Germinal center (tissue), 1 donor: Measurements from ENCODE around the gene CPSF7.
"Not testable (repeated sequence)": the region's sequence is repeated elsewhere in the genome, so short reads cannot be mapped to it uniquely, and the experiment has no call there.

Source experiments
- DNase-seq: peaks from one replicate; pipeline ENCODE4 v3.0.0; 2012; ENCODE audit warnings: mixed read lengths, low spot score

CPSF7 gene

DNA sequence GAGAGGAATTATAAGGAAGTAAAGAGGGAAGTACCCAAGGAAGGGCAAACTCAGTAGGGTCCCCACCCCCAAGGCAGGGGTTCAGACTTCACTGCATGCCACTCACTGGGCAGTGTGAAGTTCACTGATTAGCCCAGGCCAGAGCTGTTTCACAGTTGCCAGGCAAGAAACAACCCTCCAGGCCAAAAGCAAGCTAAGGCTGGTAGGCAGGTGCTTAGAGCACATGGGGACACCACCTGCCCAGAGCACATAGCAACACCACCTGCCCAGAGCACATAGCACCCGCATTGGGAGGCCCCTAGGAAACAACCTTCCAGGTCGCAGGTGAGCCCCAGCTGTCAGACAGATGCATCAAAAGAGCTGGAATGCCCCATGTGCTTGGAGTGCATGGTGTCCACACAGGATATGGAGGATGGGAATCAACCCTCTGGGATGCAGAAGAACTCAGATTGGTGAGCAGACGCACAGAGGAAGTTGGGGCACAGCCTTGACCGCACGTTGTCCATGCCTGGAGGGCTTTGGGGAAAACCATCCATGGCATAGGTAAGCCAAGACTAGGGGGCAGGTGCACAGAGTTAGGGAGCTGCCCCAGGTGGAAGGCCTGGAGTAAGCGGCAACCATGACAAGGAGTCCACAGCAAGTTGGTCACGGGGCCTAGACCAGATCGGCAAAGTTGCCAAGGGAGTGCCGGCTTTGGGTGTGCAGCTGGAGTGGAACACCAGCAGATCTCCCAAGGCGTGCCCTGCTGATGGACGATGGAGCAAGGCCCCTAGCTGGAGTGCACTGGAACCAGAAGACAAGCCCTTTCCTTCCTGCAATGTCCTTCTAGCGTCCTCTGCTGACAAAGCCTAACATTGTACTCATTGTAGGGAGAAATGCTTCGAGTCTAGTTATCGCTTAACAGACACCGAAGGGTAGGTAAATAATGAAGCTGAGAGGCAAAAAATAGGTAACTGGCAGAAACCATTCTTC lies 45.2 kb downstream of the CPSF7 start:
- no peak for DNase-seq

DNA sequence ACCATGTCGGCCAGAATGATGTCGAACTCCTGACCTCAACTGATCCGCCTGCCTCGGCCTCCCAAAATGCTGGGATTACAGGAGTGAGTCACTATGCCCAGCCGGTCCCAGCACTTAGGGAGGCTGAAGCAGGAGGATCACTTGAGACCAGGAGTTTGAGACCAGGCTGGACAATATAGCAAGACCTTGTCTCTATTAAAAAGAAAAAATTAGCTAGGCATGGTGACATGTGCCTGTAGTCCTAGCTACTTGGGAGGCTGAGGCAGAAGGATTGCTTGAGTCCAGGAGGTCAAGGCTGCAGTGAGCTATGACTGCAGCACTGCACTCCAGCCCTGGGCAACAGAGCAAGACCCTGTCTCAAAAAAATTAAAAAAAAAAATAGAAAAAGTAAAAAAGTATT lies 45.9 kb downstream of the CPSF7 start:
- DNase-seq, result not testable (repeated sequence)

DNA sequence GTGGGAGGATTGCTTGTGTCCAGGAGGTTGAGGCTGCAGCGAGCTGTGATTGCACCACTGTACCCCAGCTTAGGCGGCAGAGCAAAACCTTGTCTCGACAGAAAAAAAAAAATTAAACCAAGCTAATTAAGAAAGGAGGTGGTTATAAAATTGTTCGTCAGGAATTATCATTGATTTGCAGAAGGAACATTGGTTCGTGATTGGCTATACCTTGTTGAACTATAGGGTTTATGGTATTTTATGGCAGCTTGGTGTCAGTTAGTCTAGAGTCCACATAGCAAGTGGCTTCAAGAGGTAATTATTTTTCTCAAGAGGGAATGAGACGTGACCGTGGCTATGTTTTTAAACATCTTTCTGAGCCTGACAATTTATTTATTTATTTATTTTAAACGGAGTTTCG lies 48.9 kb downstream of the CPSF7 start:
- no peak for DNase-seq

DNA sequence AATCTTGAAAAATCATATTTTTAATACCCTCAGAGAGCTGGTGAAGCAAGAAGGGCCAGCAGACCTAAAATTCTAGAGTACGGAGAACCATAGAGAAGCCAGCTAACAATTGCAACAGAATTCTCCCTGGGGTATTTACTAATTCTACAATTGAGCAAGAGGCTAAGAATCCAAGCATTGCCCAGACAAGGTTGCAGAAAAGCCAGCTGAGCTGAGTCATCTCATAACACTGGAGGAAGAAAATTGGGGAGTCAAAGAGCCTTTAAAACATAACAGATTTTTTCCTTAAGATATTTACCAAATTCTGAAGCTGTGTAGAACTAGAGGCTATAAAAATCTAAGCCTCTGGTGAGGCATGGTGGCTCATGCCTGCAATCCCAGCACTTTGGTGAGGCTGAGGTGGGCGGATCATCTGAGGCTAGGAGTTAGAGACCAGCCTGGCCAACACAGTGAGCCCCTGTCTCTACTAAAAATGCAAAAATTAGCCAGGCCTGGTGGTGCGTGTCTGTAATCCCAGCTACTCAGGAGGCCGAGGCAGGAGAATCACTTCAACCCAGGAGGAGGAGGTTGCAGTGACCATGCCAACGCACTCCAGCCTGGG lies 51.0 kb downstream of the CPSF7 start:
- no peak for DNase-seq

DNA sequence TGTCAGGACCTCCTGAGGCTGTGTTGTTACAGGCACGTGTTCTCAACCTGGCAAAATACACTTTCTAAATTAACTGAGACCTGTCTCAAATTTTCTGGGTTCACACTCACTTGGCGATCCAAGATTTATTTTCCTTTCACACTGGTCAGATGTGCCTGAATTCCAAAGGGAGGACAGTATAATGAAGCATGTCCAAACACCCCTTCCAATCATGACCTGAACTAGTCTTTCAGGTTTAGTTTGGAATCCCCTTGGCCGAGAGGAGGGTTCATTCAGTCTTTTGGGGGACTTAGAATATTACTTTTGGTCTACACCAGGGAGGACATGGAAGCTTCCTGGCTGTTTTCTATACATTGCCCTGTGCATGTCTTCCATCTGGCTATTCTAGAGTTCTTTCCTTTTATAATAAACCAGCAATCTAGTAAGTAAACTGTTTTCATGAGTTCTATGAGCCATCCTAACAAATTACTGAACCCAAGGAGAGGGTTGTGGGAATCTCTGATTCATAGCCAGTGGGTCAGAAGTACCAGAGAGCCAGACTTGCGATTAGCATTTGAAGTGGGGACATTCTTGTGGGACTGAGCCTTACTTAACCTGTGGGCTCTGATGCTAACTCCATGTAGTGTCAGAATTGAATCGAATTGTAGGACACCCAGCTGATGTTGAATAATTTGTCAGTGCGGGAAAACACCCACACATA lies 52.2 kb downstream of the CPSF7 start:
- DNase-seq, result no peak

DNA sequence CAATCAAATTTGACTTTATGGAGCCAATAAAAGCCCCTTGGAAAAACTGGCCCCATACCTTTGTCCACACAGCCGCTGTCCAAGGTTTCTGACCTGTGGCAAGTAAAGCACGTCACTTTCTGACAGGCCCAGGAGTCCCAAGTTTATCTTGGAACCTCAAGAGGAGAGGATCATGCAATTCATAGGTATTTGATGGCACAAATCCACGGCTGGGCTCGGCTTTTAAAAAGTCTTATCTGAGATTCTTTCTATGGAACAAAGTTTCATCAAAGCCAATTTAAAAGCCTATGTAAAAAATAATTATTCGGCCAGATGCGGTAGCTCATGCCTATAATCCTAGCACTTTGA lies 54.0 kb downstream of the CPSF7 start:
- no peak for DNase-seq

DNA sequence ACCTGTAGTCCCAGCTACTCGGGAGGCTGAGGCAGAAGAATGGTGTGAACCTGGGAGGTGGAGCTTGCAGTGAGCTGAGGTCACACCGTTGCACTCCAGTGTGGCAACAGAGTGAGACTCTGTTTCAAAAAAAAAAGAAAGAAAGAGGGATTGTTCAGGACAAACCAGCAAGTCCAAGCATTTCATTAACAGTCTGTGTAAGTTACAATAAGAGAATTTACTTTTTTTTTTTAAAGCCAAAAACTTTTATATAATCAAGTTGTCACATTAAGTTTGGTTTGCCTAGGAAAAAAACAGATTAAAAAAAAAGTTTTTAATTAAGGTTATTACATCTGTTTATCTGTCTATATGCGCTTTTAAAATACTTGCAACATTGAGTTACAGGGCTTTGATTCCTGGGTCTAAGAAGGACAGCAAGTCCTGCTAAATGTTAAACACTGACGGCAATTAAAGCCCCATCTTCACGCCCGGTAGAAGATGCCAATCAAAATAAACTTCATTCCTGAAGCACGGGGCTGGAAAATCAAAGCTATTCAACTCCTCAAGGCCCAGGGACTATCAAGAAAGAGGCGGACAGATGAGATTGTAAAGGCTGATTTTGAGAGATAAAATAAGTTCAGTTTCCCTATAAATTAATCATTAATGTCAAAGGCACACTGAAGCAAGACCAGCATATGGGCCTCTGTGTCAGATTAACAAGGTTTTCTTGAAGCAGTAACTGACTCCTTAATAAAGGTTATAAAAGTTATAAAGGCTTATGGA lies 56.9 kb downstream of the CPSF7 start:
- no peak for DNase-seq

DNA sequence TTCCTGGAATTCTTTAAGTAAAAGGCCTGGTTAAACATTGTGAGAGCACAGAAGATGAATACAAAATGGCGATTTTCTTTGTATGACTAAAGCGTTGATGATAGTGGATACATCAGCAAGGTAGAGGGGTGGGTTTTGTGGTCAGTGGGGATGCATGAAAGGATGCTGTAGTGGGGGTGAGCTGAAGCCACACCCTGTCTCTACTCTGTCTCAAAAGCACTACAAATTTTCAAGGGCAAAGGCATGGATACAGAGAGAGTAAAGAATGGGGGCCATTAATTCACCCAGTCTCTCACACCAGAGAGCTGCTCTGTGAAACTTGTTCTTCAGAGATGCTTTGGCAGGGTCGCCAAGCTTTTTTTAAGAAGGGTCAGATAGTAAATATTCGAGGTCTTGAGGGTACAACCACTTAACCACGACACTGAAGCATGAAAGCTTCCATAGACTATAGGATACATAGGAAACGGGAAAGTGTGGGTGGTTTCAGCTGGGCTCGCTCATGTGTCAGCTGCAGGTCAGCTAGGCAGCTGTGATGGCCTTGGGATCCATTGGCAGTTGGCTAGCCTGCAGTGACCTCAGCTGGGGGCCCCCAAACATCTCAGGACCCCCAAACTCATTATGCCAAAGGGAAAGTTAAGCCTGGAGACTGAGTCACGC lies 59.3 kb downstream of the CPSF7 start:
- no peak for DNase-seq

DNA sequence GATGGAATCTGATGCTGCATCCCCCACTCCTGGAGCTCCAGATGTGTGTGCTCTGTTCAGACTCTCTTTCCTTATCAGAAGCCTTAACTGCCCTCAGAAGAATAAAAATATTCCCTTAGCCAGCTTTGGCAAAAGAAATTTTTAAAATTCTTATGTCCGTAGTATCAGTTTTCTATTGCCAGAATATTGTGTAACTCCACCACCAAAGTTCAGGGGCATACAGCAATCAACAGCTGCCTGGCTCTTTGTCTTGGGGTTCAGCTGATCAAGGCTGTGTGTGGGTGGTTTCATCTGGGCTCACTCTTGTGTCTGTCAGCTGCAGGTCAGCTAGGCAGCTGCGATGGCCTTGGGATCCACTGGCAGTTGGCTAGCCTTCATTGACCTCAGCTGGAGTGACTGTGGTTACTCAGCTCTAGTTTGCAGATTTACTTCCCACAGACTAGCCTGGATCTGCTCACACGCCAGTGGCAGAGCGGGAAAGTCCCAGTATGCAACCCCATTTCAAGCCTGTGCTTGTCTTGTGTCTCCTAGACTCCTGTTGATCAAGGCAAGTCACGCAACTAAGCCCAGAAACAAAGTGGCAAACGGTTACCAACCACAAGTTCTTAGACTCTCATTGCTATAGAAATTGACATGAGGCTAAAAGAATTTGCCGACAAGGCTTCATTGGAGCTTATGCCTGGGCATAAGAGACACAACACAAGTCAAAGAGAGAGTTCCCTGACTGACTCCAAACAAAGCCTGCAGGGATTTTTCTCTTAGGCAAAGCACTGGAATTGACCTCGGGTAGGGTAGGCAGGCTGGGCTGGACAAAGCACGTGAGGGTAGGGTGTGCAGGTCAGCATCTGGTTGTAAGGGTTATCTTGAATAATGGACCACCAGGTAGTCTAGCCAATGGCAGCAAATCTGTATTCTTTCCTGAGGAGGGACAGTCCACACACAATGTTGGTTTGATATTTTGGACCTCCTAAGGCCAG lies 60.1 kb downstream of the CPSF7 start:
- no peak for DNase-seq

DNA sequence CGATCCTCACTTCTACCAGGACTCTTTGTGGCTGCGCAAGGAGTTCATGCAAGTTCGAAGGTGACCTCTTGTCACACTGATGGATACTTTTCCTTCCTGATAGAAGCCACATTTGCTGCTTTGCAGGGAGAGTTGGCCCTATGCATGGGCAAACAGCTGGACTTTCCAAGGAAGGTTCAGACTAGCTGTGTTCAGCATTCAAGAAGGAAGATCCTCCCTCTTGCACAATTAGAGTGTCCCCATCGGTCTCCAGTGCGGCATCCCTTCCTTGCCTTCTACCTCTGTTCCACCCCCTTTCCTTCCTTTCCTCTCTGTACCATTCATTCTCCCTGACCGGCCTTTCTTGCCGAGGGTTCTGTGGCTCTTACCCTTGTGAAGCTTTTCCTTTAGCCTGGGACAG lies 61.1 kb downstream of the CPSF7 start:
- no peak for DNase-seq

DNA sequence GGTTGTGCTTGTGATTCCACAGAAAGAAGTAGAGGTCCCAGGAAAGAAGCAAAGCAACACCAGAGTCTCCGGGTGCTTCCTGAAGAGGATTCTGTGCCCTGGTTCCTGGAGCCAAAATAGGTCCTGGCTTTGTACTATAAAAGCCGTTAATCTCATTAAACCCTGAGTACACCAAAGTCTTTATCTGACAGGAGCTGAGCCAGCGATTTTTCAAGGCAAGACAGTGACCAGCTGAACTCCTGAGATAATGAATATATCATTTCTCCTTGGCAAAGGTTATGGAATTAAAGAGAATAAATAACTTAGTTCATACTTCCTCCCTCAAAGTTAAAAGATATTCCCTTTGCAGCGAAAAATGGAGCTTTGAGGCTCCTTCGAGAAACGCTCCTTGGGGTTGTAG lies 62.4 kb downstream of the CPSF7 start:
- no peak for DNase-seq

DNA sequence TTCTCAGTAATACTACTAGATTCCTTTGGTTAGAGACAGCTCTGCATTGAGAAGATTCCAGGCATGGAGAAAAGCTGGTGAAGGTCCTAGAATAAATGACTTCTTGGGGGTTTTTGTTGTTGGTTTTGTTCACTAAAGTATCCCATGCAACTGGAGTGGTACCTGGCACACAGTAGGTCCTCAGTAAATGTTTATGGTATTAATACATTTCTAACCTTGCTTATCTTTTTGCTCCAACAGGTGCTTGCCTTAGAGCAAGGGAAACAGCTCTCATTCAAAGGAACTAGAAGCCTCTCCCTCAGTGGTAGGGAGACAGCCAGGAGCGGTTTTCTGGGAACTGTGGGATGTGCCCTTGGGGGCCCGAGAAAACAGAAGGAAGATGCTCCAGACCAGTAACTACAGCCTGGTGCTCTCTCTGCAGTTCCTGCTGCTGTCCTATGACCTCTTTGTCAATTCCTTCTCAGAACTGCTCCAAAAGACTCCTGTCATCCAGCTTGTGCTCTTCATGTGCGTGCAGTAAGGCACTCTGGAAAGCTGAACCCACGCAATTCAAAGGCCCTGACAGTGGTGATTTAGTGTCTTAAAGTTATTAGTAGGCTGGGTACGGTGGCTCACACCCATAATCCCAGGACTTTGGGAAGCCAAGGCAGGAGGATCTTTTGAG lies 65.6 kb downstream of the CPSF7 start:
- no peak for DNase-seq

DNA sequence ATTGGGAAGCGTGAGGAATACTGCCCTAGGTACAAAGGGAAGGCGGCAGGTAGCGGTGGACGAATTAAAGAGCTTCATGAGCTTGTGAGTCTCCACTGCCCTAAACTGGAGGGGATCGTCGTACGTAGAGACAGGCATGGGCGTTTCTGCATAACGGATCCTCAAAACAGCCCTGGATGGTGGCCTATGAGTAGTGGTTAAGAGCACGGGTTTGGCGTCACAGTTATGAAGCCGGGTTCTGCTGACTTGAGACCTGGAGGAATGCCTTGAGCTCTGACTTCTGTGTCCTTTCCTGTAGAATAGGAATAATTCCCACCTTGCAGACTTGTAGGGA lies 67.3 kb downstream of the CPSF7 start:
- peak; percentile 46 for DNase-seq

DNA sequence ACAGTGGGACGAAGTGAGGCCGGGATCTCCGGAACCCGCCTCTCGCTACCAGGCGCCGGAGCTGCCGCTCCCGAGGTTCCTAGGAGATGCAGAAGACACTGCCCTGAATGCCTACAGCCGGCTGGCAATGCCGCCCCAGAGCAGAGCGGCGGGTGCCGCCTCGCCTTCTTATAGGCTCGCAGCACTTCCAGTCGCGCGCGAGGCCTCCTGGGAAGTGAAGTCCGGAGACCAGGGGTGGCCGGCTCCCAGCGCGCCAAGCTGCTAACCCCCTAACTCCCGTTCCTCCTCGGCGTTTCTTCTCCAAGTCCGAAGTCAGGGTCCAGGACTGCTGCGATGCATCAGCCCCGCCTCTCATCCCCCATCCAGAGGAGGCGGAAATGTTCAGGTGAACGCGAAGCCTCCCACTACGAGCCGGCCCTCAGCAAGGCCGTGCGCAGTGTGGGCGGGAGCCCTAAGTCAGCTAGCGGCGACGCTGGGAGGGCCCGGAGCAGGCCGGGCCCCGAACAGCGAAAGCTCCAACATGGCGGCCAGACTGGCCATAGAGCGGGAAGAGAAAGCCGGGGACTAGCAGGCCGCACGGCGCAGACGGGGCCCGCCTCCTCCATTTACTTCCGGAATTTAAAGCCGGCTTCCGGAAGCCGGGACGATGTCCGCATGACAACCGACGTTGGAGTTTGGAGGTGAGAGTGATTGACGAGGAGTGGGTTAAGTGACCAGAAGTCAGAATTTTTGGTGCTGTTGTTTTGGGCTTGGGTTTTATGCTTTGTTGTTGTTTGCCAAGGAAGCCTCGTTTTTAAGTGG lies 67.8 kb downstream of the CPSF7 start, which contains the start of the genes CYB561A3 and TMEM138:
TSS of gene CYB561A3 (minus strand) at position 142 of the 801 bp plus-strand sequence. CDS start 5,169 bp downstream, outside the sequence.
TSS of gene TMEM138 (plus strand) at position 634 of the 801 bp plus-strand sequence. CDS start 2,017 bp downstream, outside the sequence.
- DNase-seq, result peak; percentile 90

DNA sequence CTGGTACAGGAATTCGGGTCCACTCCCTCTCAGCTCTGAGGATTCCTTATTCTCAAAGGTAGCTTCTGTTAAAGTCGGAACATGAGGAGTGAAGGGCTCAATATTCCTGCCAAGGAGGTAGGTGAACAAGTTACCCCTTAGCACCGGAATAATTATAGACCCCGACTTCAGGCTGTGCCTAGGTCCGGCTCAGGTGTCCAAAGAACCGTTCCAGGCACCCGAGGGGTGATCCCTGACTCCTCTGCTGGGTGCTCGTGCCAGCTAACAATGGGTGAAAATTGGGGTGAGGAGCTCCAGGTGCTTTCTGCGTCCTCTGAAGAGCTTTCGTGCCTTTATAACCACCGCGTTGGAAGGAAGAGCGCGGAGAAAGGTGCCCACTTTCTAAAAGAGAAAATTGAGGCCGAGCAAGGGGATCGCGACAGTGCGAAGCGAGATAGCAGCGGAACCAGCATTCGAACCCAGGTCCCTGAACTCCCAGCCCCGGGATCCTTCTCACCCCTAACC lies 68.5 kb downstream of the CPSF7 start:
- DNase-seq, result no peak

DNA sequence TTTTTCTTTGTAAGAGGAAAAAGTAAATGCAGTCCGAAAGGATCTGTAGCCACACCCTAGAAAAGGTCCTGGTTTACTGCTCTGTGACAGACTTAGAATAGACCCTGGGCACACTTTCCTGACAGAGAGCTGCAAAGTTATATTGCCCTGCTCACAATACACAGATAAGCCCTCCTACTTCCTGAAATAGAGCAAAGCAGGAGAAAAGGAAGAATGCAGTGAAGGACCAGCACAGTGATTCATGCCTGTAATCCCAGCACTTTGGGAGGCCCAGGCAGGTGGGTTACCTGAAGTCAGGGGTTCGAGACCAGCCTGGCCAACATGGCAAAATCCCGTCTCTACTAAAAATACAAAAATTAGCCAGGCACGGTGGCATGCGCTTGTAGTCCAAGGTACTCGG lies 70.3 kb downstream of the CPSF7 start:
- no peak for DNase-seq

DNA sequence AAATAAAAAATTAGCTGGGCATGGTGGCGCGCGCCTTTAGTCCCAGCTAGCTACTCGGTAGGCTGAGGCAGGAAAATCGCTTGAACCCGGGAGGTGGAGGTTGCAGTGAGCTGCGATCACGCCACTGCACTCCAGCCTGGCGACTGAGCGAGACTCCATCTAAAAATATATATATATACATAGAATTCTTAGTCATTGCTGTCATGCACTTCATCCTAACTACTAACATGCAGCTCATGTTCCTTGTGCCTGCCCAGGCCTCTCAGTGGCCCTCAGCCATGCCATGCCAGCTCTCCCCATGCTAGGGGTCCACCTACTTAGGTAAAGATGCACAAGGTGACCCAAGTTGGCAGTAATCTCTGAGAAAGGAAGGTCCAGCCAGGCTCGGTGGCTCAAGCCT lies 71.2 kb downstream of the CPSF7 start:
- DNase-seq, result no peak

DNA sequence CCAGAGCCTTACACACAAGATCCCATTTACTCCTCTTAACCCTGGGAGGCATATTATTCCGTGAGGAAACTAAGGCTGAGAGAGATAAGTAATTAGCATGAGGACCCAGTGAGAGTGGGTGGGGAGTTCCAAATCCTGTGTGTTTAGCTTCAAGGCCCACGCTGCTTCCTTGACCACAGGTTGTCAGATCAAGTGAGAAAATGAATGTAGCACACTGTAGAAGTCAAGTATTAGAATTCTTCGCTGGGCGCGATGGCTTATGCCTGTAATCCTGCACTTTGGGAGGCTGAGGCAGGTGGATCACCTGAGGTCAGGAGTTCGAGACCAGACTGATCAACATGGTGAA lies 71.9 kb downstream of the CPSF7 start:
- no peak for DNase-seq
